ENCODE measurements around the gene TBCA. TPM values are rescaled to one million over a fixed set of nuclear protein-coding genes. Genes with fewer than 3 reads are reported as not detected.

Gene TBCA
- total and polyA plus RNA-seq, 9 of the 15 experiments (the other 6 are each of a cell fraction or from before 2014, with no cell fraction given) = 164 to 661 (median 334) TPM

DNA sequence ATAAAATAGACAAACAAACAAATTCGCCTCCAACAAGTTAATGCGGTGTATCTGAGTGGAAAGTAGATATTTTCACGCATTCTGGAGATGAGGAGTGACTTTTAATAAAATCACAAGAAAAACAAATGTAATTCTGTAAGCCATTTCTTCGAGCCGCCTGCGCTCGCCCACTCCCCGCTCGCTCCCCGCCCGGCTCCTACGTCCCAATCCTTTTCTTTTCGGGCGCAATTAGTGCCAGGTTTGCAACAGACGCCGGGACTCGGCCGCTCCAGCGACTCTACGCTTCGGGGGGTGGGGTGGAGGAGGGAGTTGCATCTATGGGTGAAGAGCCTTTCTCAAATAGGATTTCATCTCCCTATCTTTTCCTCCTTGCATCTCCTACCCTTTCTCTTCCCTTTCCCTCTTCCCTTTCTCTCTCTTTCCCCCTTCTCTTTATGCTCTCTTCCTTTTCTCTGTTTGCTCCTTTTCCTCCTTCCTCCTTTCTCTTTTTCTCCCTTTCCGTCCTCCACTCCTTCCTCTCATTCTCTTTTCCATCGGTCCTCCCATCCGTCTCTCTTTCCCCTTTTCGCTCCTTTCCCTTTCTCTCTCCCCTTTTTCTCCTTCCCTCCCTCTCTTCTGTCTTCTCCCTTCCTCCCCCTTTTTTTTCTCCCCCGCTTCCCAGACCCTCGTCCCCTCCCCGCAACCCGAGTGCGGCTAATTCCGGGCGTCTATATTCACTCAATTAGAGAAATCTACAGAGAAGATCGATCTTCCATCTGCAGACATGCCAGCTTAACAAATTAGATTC lies 131.6 kb downstream of the TBCA start:
- CTCF ChIA-PET (ENCODE audit: low intra/inter-chr PET ratio) = interaction anchor here (0.7 kb wide), 1 partner anchor 1781 kb away, joined by 6 read pairs; no protein-coding TSS in a partner anchor
- Histone ChIP-seq H3K36me3 (ENCODE audit: control insufficient read depth, insufficient read depth, low read length) (no peaks in the 10 kb centered on the region), H3K4me3 (no peak overlapping the region), H2AFZ (ENCODE audit: low read depth, low read length) (no peak overlapping the region), H4K20me1 (replicated peaks; ENCODE audit: control insufficient read depth, insufficient read depth, low read length) (0 out of 2 replicates have a peak, but pooled peaks cover 6% of the 10 kb centered on the region), H3K9me1 (ENCODE audit: control insufficient read depth, insufficient read depth, low read length) (no peaks in the 10 kb centered on the region), H3K27me3 (ENCODE audit: control insufficient read depth in 2 of 2, insufficient read depth in 2 of 2, low read length in 2 of 2) (peaks cover 33 to 54% of the 10 kb centered on the region in 2 experiments; a peak in 4 of 5 replicates), H3K27ac (ENCODE audit: extremely low read depth, low read depth, low read length) (no peak overlapping the region), H3K79me2 (ENCODE audit: control insufficient read depth, insufficient read depth, low read length) (no peaks in the 10 kb centered on the region), H3K9me3 (replicated peaks; ENCODE audit: control insufficient read depth, insufficient read depth, low read depth, low read length) (no peaks in the 10 kb centered on the region), H3K4me2 (ENCODE audit: insufficient read depth, low read length) (no peak overlapping the region), H3K9ac (ENCODE audit: insufficient read depth in 1 of 2, low read depth in 2 of 2, low read length in 2 of 2) (no peak overlapping the region), H3K4me1 (replicated peaks in 1 of 2; ENCODE audit: control insufficient read depth in 2 of 2, insufficient read depth in 2 of 2, low read length in 2 of 2) (peaks cover 0 to 26% of the 10 kb centered on the region in 2 experiments; a peak in 2 of 5 replicates)
- TF ChIP-seq, protein P1, sequence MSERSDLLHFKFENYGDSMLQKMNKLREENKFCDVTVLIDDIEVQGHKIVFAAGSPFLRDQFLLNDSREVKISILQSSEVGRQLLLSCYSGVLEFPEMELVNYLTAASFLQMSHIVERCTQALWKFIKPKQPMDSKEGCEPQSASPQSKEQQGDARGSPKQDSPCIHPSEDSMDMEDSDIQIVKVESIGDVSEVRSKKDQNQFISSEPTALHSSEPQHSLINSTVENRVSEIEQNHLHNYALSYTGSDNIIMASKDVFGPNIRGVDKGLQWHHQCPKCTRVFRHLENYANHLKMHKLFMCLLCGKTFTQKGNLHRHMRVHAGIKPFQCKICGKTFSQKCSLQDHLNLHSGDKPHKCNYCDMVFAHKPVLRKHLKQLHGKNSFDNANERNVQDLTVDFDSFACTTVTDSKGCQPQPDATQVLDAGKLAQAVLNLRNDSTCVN (CRISPR knock-in tag; IDR thresholded peaks at IDR 0.05) = peak; percentile 39; the same call in 1 of the 2 replicates
- TF ChIP-seq, protein P2, sequence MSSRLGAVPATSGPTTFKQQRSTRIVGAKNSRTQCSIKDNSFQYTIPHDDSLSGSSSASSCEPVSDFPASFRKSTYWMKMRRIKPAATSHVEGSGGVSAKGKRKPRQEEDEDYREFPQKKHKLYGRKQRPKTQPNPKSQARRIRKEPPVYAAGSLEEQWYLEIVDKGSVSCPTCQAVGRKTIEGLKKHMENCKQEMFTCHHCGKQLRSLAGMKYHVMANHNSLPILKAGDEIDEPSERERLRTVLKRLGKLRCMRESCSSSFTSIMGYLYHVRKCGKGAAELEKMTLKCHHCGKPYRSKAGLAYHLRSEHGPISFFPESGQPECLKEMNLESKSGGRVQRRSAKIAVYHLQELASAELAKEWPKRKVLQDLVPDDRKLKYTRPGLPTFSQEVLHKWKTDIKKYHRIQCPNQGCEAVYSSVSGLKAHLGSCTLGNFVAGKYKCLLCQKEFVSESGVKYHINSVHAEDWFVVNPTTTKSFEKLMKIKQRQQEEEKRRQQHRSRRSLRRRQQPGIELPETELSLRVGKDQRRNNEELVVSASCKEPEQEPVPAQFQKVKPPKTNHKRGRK (tag; IDR thresholded peaks at IDR 0.05) = peak; percentile 99
- TF ChIP-seq CBX2 (IDR thresholded peaks at IDR 0.05; ENCODE audit: insufficient read depth, low read length, poor library complexity, severe bottlenecking) = peak; percentile 80
- TF ChIP-seq, protein P3, sequence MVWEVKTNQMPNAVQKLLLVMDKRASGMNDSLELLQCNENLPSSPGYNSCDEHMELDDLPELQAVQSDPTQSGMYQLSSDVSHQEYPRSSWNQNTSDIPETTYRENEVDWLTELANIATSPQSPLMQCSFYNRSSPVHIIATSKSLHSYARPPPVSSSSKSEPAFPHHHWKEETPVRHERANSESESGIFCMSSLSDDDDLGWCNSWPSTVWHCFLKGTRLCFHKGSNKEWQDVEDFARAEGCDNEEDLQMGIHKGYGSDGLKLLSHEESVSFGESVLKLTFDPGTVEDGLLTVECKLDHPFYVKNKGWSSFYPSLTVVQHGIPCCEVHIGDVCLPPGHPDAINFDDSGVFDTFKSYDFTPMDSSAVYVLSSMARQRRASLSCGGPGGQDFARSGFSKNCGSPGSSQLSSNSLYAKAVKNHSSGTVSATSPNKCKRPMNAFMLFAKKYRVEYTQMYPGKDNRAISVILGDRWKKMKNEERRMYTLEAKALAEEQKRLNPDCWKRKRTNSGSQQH (CRISPR knock-in tag; IDR thresholded peaks at IDR 0.05) = peak; percentile 53; the same call in 1 of the 2 replicates
- TF ChIP-seq HMG20A (CRISPR knock-in tag; conservative IDR thresholded peaks at IDR 0.05) = no peak
- TF ChIP-seq, protein P4, sequence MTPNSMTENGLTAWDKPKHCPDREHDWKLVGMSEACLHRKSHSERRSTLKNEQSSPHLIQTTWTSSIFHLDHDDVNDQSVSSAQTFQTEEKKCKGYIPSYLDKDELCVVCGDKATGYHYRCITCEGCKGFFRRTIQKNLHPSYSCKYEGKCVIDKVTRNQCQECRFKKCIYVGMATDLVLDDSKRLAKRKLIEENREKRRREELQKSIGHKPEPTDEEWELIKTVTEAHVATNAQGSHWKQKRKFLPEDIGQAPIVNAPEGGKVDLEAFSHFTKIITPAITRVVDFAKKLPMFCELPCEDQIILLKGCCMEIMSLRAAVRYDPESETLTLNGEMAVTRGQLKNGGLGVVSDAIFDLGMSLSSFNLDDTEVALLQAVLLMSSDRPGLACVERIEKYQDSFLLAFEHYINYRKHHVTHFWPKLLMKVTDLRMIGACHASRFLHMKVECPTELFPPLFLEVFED (CRISPR knock-in tag; conservative IDR thresholded peaks at IDR 0.05) = 0 out of 2 replicates have a peak, but pooled peaks have one; percentile 44
- TF ChIP-seq HNRNPK (IDR thresholded peaks at IDR 0.05; ENCODE audit: low read depth, low read length, poor library complexity, severe bottlenecking) = no peak
- no peak for FAIRE-seq
- ATAC-seq = no peak
- intact Hi-C loops (cut with micrococcal nuclease) = loop anchor here (10.0 kb wide), 2 partner anchors 70 to 340 kb away; no protein-coding TSS in a partner anchor
- no TSS peak for BruUV-seq (replicated peaks)
- in situ Hi-C loops (cut with MboI) = no loop called here
- POLR2A ChIA-PET = no interaction called here
- DNase-seq (ENCODE audit: extremely low read depth in 1 of 4, low spot score in 3 of 4) = no peak
- 31% methylated on average over 28 of the region's 33 CpGs for WGBS (ENCODE audit: insufficient coverage, low coverage, missing lambda C conversion rate)
